SU-DHL-6 (cell line): Measurements from ENCODE around the gene KLKB1.

Source experiments
- CTCF ChIP-seq: fragments of 200-600 bp; sonication (generic); IDR thresholded peaks from one replicate; pipeline ENCODE4 v1.5.1; 2017; ENCODE audit warnings: antibody characterized with exemption, mild to moderate bottlenecking, low read length, moderate library complexity; ENCODE audit not compliant: insufficient read depth, poor library complexity, severe bottlenecking
- EZH2phosphoT487 ChIP-seq: fragments of 200-600 bp; sonication (generic), shearing (Covaris generic); conservative IDR thresholded peaks from 2 replicates; pipeline ENCODE4 v1.6.1; 2018; ENCODE audit warnings: mild to moderate bottlenecking, antibody characterized with exemption, low read length, moderate library complexity, mixed read lengths

- TF ChIP-seq CTCF (no peak), EZH2phosphoT487 (no peak)
These were observed 32.8 kb downstream of the KLKB1 start for GRCh38 chr4:186260117-186260503.
